ENCODE measurements around the gene CDKN2AIPNL. TPM values are rescaled to one million over a fixed set of nuclear protein-coding genes. Genes with fewer than 3 reads are reported as not detected.

The CDKN2AIPNL gene
- polyA plus RNA-seq, 1 of the 3 experiments (the other 2 are of a cell fraction), result 23.3 TPM

DNA sequence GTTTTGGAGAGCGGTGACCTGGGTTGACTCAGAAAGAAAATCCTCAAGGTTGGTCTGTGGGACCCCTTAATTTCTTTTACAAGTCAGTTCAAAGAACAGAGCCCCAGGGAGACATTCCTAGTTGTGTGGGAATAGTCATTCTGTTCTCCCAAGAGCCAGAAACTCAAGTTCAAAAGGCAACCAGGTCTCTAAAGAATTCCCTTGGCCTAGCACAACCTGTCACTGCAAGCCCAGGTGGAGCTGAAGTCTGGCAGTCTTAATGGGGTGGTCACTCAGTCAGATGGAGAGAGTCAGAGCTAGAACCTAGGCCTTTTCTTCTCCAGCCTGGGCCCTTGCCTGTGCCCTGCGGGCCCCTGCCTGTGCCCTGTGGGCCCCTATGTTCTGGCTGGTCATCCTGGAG, 37.5 kb upstream of the CDKN2AIPNL start:
- Histone ChIP-seq H3K36me3 (replicated peaks in 1 of 2; ENCODE audit: control insufficient read depth in 1 of 2, insufficient read depth in 2 of 2, low read length in 1 of 2) (no peaks in the 10 kb centered on the region), H3K4me2 (no peak overlapping the region), H3K4me3 (ENCODE audit: low read depth in 2 of 2, low read length in 1 of 2) (no peak overlapping the region), H4K20me1 (ENCODE audit: insufficient read depth) (no peaks in the 10 kb centered on the region), H2AFZ (ENCODE audit: low read depth) (no peak overlapping the region), H3K9me2 (no peaks in the 10 kb centered on the region), H3K4me1 (ENCODE audit: control insufficient read depth in 1 of 2, insufficient read depth in 2 of 2, low read depth in 1 of 2, low read length in 1 of 2) (peaks cover 0 to 12% of the 10 kb centered on the region in 2 experiments; a peak in 2 of 4 replicates), H3K27ac (ENCODE audit: low read depth in 2 of 2, low read length in 1 of 2) (no peak overlapping the region), H3K9me3 (no peaks in the 10 kb centered on the region), H3F3A (replicated peaks; ENCODE audit: insufficient read depth) (peaks cover 4% of the 10 kb centered on the region), H3K27me3 (ENCODE audit: insufficient read depth) (no peaks in the 10 kb centered on the region), H3K9ac (no peak overlapping the region), H3K79me2 (ENCODE audit: insufficient read depth) (no peaks in the 10 kb centered on the region)
- TF ChIP-seq YY1 (IDR thresholded peaks at IDR 0.05; ENCODE audit: low read depth), result no peak
- WGBS (ENCODE audit: low lambda C conversion rate), result 69% methylated on average over 2 of the region's 2 CpGs
- POLR2A ChIA-PET, result no interaction called here
- DNase-seq, result no peak
- CTCF ChIA-PET, result interaction anchor here (0.9 to 2.5 kb wide), 2 partner anchors 12 to 16 kb away, joined by 4 to 6 read pairs; no protein-coding TSS in a partner anchor

DNA sequence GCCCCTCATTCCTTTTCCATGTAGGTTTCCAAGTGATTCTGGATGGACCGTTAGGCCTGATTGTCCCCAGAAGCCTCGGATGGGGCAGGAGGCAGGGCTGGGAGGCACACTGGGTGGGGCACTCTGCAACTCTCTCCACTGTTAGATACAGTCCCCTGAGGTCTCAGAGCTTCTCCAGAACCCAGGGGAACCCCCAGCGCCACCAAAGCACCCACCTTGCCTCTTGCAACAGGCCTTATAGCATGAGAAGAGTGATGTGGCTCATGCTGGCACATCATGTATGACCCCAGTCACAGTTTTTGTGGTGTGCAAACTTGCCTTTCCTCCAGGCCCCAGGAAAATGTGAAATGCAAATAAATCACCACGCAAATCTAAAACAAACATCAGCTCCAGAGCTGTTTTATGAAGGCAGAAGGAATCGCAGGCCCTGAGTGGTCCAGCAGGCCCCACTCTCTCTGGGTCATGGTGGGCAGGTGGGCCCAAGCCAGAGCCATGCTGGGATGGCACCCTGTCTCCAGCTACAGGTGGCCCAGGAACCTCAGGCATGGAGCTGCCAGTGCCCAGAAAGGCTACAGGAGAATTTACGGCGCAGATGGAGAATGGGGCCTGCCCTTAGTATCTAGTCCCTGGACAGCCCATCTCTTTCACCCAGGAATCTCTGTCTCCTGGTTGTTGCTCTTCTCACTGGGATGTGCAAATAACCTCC, 36.3 kb upstream of the CDKN2AIPNL start:
- Histone ChIP-seq H4K20me1 (ENCODE audit: insufficient read depth) (no peaks in the 10 kb centered on the region), H3K9ac (no peak overlapping the region), H3K27me3 (ENCODE audit: insufficient read depth) (no peaks in the 10 kb centered on the region), H3K9me2 (no peaks in the 10 kb centered on the region), H3K4me3 (ENCODE audit: low read depth in 2 of 2, low read length in 1 of 2) (no peak overlapping the region), H3F3A (replicated peaks; ENCODE audit: insufficient read depth) (peaks cover 4% of the 10 kb centered on the region), H3K4me2 (no peak overlapping the region), H3K36me3 (replicated peaks in 1 of 2; ENCODE audit: control insufficient read depth in 1 of 2, insufficient read depth in 2 of 2, low read length in 1 of 2) (no peaks in the 10 kb centered on the region), H3K9me3 (no peaks in the 10 kb centered on the region), H3K27ac (ENCODE audit: low read depth in 2 of 2, low read length in 1 of 2) (no peak overlapping the region), H2AFZ (ENCODE audit: low read depth) (no peak overlapping the region), H3K79me2 (ENCODE audit: insufficient read depth) (no peaks in the 10 kb centered on the region), H3K4me1 (ENCODE audit: control insufficient read depth in 1 of 2, insufficient read depth in 2 of 2, low read depth in 1 of 2, low read length in 1 of 2) (peaks cover 0 to 12% of the 10 kb centered on the region in 2 experiments; a peak in 2 of 4 replicates)
- TF ChIP-seq, protein P1, sequence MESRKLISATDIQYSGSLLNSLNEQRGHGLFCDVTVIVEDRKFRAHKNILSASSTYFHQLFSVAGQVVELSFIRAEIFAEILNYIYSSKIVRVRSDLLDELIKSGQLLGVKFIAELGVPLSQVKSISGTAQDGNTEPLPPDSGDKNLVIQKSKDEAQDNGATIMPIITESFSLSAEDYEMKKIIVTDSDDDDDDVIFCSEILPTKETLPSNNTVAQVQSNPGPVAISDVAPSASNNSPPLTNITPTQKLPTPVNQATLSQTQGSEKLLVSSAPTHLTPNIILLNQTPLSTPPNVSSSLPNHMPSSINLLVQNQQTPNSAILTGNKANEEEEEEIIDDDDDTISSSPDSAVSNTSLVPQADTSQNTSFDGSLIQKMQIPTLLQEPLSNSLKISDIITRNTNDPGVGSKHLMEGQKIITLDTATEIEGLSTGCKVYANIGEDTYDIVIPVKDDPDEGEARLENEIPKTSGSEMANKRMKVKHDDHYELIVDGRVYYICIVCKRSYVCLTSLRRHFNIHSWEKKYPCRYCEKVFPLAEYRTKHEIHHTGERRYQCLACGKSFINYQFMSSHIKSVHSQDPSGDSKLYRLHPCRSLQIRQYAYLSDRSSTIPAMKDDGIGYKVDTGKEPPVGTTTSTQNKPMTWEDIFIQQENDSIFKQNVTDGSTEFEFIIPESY (IDR thresholded peaks at IDR 0.05; ENCODE audit: borderline replicate concordance, low read depth), result no peak
- TF ChIP-seq NRF1 (IDR thresholded peaks at IDR 0.05; ENCODE audit: low read depth, low read length) (no peak), ELF1 (IDR thresholded peaks at IDR 0.05) (no peak), MXI1 (IDR thresholded peaks at IDR 0.05; ENCODE audit: low read depth, low read length) (no peak), SMC3 (IDR thresholded peaks at IDR 0.05; ENCODE audit: low read depth, low read length) (no peak), FOXM1 (IDR thresholded peaks at IDR 0.05; ENCODE audit: low read depth) (no peak), FOSL2 (IDR thresholded peaks at IDR 0.05; ENCODE audit: borderline replicate concordance, low read depth) (no peak), TCF12 (IDR thresholded peaks at IDR 0.05) (no peak), EP300 (IDR thresholded peaks at IDR 0.05; ENCODE audit: borderline replicate concordance in 1 of 2, low read depth in 1 of 2, low read length in 1 of 2) (no peak), YY1 (IDR thresholded peaks at IDR 0.05; ENCODE audit: low read depth) (no peak), TEAD4 (IDR thresholded peaks at IDR 0.05; ENCODE audit: borderline replicate concordance, insufficient read depth) (no peak), RAD21 (IDR thresholded peaks at IDR 0.05; ENCODE audit: low read length) (no peak), FOXJ3 (CRISPR knock-in tag; IDR thresholded peaks at IDR 0.05) (no peak), NFIC (IDR thresholded peaks at IDR 0.05; ENCODE audit: borderline replicate concordance) (no peak), MEF2A (IDR thresholded peaks at IDR 0.05; ENCODE audit: borderline replicate concordance, low read depth) (no peak), GABPA (IDR thresholded peaks at IDR 0.05; ENCODE audit: low read depth) (no peak)
- TF ChIP-seq, protein P2, sequence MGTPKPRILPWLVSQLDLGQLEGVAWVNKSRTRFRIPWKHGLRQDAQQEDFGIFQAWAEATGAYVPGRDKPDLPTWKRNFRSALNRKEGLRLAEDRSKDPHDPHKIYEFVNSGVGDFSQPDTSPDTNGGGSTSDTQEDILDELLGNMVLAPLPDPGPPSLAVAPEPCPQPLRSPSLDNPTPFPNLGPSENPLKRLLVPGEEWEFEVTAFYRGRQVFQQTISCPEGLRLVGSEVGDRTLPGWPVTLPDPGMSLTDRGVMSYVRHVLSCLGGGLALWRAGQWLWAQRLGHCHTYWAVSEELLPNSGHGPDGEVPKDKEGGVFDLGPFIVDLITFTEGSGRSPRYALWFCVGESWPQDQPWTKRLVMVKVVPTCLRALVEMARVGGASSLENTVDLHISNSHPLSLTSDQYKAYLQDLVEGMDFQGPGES (IDR thresholded peaks at IDR 0.05; ENCODE audit: low read depth, low read length), result no peak
- TF ChIP-seq, protein P3, sequence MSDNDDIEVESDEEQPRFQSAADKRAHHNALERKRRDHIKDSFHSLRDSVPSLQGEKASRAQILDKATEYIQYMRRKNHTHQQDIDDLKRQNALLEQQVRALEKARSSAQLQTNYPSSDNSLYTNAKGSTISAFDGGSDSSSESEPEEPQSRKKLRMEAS (IDR thresholded peaks at IDR 0.05; ENCODE audit: low read depth), result no peak
- TF ChIP-seq, protein P4, sequence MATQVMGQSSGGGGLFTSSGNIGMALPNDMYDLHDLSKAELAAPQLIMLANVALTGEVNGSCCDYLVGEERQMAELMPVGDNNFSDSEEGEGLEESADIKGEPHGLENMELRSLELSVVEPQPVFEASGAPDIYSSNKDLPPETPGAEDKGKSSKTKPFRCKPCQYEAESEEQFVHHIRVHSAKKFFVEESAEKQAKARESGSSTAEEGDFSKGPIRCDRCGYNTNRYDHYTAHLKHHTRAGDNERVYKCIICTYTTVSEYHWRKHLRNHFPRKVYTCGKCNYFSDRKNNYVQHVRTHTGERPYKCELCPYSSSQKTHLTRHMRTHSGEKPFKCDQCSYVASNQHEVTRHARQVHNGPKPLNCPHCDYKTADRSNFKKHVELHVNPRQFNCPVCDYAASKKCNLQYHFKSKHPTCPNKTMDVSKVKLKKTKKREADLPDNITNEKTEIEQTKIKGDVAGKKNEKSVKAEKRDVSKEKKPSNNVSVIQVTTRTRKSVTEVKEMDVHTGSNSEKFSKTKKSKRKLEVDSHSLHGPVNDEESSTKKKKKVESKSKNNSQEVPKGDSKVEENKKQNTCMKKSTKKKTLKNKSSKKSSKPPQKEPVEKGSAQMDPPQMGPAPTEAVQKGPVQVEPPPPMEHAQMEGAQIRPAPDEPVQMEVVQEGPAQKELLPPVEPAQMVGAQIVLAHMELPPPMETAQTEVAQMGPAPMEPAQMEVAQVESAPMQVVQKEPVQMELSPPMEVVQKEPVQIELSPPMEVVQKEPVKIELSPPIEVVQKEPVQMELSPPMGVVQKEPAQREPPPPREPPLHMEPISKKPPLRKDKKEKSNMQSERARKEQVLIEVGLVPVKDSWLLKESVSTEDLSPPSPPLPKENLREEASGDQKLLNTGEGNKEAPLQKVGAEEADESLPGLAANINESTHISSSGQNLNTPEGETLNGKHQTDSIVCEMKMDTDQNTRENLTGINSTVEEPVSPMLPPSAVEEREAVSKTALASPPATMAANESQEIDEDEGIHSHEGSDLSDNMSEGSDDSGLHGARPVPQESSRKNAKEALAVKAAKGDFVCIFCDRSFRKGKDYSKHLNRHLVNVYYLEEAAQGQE (IDR thresholded peaks at IDR 0.05; ENCODE audit: low read depth, low read length), result no peak
- TF ChIP-seq, protein P5, sequence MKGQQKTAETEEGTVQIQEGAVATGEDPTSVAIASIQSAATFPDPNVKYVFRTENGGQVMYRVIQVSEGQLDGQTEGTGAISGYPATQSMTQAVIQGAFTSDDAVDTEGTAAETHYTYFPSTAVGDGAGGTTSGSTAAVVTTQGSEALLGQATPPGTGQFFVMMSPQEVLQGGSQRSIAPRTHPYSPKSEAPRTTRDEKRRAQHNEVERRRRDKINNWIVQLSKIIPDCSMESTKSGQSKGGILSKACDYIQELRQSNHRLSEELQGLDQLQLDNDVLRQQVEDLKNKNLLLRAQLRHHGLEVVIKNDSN (IDR thresholded peaks at IDR 0.05; ENCODE audit: borderline replicate concordance, low read depth), result no peak
- ChIA-PET CTCF (interaction anchor here (0.7 to 2.5 kb wide), 3 partner anchors 10 to 139 kb away, joined by 3 to 6 read pairs (median 3); no protein-coding TSS in a partner anchor), POLR2A (no interaction called here)
- 79% methylated on average over 7 of the region's 7 CpGs for WGBS (ENCODE audit: low lambda C conversion rate)
- DNase-seq, result no peak

All from SK-N-SH (cell line).